ENCODE measurements around the gene CITED1.

The CITED1 gene

GRCh38 chrX:72270316-72270866 lies 35.3 kb downstream of the CITED1 start:
- DNase-seq (ENCODE audit: low read depth): no peak

GRCh38 chrX:72269671-72270251 lies 36.0 kb downstream of the CITED1 start:
- no peak for DNase-seq (ENCODE audit: low read depth)

DNA sequence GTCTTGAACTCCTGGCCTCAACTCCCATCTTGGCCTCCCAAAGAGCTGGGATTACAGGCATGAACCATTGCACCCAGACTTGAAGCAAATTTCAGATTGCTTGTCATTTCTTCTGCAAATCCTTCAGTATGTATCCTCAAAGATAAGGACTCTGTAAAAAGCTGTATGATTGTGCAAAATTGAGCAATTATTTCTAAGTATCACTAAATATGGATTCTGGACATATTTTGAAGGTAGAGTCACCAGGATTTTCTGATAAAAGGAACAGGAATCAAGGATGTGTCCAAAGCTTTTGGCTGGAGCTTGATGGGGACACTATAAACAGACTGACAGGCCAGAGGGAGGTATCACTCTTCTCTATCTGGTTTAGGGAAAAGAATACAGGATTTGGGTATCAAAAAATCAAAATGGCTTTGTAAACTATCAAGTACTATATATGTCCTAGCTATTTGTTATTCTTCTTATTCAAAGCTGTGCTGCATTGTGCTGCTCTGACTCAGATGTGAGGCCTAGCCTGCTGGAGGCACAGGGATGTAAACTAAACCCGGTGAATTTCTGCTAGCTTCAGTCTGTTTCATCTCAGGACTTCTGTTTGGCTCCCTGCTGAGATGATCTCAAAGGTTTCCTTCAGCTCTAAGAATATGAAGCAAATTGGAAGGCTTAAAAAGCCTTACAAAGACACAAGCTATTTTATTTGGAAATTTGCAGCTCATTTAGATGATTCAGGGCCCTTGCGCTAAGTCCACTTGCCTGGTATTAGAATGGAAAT lies 36.9 kb downstream of the CITED1 start:
- no peak for DNase-seq (ENCODE audit: low read depth)

- no peak for DNase-seq (ENCODE audit: low read depth)
Measured at GRCh38 chrX:72265263-72265662, 40.5 kb downstream of the CITED1 start.

DNA sequence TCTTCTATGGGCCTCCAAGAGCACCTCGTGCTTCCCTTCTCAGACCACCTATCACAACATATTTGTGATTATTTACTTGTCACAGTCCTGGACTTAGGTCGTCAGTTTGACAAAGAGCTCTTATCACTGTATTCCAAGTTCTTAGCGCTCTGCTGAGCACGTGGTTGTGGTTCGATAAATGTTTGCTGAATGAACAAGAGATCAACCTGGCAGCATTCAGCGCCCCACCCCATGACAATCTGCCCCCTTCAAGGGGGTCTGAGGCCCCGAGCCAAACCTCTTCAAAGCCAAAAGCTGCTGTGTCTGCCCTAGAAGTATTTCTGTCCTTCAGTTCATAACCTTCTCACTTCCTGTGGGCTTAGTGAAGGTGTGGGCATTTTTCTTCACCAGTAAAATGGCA lies 43.6 kb downstream of the CITED1 start:
- DNase-seq (ENCODE audit: low read depth): no peak

DNA sequence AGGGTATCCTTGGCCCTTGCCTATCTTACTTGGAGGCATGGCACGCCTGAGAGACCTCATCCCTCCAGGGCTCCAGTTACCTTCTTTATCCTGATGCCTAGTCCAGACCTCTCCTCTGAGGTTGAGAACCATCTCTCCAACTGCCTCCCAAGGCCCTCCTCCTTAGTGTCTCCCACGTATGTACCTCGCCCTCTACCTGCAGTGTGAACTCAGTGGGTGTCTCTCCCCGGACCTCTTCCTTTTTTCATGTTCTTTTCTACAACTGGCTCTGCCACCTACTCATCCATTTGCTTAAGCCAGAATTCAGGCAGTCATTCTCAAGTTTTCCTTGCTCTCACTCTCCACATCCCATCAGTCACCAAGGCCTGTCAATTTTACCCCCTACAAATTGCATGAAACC lies 45.3 kb downstream of the CITED1 start:
- DNase-seq (ENCODE audit: low read depth): no peak

DNA sequence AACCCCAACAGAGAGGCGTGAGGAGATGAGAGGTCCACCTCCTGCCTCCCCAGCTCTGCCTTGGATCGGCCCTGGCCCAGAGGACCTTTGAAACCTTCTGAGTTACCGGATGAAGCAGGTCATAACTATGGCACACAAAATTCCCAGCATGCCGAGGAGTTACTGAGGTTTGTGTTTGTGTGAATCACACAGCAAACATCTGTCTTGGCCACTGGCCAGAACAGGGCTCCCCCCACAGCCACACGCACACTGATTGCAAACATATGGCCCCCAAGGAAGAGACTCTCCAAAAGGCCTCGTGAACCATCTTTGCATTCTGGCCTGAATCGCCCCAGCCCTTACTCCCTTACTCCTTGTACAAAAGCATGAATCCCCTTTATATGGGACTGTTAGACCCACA lies 47.5 kb downstream of the CITED1 start:
- no peak for DNase-seq (ENCODE audit: low read depth)

DNA sequence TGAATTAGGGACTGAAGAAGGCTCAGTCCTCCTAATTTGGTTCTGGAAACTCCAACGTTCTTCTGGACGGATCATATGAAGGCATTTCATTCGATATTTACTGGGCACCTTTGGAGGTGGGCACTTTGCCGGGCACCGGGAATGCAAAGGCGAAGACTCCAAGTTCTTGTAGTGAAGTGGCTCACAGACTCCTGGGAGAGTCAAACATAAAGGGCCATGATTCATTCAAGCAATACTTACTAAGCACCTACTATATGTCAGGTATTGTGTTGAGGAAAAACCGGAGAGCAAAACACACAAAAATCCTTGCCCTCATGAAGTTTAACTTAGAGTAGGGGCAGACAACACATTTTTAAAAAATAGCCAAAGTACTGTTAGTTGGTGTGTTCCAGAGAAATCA lies 49.9 kb downstream of the CITED1 start:
- DNase-seq (ENCODE audit: low read depth): no peak

GRCh38 chrX:72255445-72255844 lies 50.3 kb downstream of the CITED1 start:
- no peak for DNase-seq (ENCODE audit: low read depth)

DNA sequence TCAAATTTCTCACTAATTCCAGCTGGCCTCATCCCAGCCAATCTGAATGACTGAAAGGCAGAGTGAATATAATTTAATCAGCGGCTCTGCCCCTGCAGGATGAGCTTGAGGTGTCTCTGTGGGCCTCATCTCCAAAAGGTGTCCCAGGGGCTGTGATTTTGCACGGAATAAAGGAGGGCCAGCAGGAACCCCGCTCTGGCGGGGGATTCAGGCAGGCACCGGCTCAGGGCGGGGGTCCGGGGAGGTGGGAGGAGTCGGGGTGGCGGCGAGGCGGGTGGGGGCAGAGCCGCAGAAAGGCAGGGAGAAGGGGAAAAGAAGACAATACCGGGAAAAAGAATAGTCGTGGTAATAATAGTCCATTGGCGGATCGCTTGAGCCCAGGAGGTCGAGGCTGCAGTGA lies 50.9 kb downstream of the CITED1 start:
- no peak for DNase-seq (ENCODE audit: low read depth)

DNA sequence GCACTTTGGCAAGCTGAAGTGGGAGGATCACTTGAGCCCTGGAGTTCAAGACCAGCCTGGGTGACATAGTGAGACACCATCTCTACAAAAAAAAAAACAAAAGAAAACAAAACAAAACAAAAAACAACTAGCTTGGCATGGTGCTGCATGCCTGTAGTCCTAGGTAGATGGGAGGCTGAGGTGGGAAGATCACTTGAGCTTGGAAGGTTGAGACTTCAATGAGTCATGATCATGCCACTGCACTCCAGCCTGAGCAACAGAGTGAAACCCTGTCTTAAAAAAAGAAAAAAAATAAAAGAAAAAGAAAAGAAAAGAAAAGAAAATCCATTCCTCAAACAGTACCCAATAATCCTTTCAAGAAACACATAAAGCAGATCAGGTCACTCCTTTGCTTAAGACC lies 52.0 kb downstream of the CITED1 start:
- no peak for DNase-seq (ENCODE audit: low read depth)

All from HS-5 (cell line).